Dermis microvascular lymphatic vessel endothelial cell (primary cell): ENCODE measurements around the gene PANK4. TPM values are rescaled to one million over a fixed set of nuclear protein-coding genes. Genes with fewer than 3 reads are reported as not detected.
"Not testable (repeated sequence)": the region's sequence is repeated elsewhere in the genome, so short reads cannot be mapped to it uniquely, and the experiment has no call there.

Experiments
- DNase-seq, 2 donors: peaks; one replicate each; pipeline versions ENCODE4 v3.0.0 to v3.0.0-alpha.2; 2010; ENCODE audit warnings: low read depth in 2 of 2
- total RNA-seq: library from RNA; depleted of rRNA; stranded (reverse); fragments of >200 nt; gene quantifications from 2 replicates; pipeline ENCODE4 v1.2.1, GENCODE V29; 2014

PANK4 gene
- total RNA-seq = 18.6 and 25.9 TPM in 2 replicates

GRCh38 chr1:2525920-2526823 lies at the start of gene PANK4:
Gene PANK4 (minus strand): TSS chr1:2526596. CDS start chr1:2526587, 9 bp downstream.
- peak; percentile 85 to 97 for DNase-seq

GRCh38 chr1:2574350-2574749 lies 48.0 kb upstream of the PANK4 start:
- no peak for DNase-seq

- DNase-seq = no peak
These were observed 47.0 kb upstream of the PANK4 start for GRCh38 chr1:2573250-2573920.

GRCh38 chr1:2571348-2571747 lies 45.0 kb upstream of the PANK4 start:
- no peak for DNase-seq

- DNase-seq = no peak
These were observed 43.9 kb upstream of the PANK4 start for GRCh38 chr1:2570332-2570731.

- not testable (repeated sequence) for DNase-seq
These were observed 43.3 kb upstream of the PANK4 start for GRCh38 chr1:2569703-2570102.

GRCh38 chr1:2569060-2569459 lies 42.7 kb upstream of the PANK4 start:
- DNase-seq = no peak

- DNase-seq = not testable (repeated sequence)
These were observed 41.9 kb upstream of the PANK4 start for GRCh38 chr1:2568187-2568816.

GRCh38 chr1:2567083-2567679 lies 40.8 kb upstream of the PANK4 start:
- no peak for DNase-seq

GRCh38 chr1:2566101-2567045 lies 40.0 kb upstream of the PANK4 start:
- no peak for DNase-seq

- no peak for DNase-seq
These were observed 38.5 kb upstream of the PANK4 start for GRCh38 chr1:2564815-2565374.

- no peak for DNase-seq
These were observed 37.8 kb upstream of the PANK4 start for GRCh38 chr1:2564006-2564814.

- DNase-seq = no peak
These were observed 36.8 kb upstream of the PANK4 start for GRCh38 chr1:2563205-2563604.

- no peak for DNase-seq
These were observed 35.8 kb upstream of the PANK4 start for GRCh38 chr1:2561898-2562895.

GRCh38 chr1:2561446-2561845 lies 35.0 kb upstream of the PANK4 start:
- DNase-seq = no peak

- no peak for DNase-seq
These were observed 34.1 kb upstream of the PANK4 start for GRCh38 chr1:2560299-2561073.

GRCh38 chr1:2559509-2560298 lies 33.3 kb upstream of the PANK4 start:
- DNase-seq = no peak
